Measurements from ENCODE around the gene CYB5R4. TPM values are rescaled to one million over a fixed set of nuclear protein-coding genes. Genes with fewer than 3 reads are reported as not detected.

CYB5R4 gene
- total RNA-seq, 1 experiment from 2014 or later, result 24.0 TPM

DNA sequence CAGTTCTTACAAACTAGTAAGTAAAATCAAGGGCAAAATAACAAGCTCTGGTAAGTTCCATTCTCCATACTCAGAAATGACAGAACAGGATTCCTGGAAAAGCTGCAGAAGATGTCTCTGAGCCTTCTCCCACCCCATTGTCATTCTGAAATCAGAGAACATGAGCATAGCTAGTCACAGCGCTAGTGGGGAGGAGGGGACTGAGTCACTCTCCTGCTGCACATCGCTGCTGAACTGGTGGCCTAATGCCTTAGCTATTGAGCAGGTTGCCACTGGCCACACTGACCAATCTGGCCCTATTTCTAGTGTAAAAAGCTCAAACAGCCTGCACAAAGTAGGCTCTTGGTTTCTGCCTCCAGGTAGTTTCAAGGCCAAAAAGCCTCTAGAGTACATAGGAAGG, 32.4 kb upstream of the CYB5R4 start:
- DNase-seq (ENCODE audit: low read depth, low spot score), result no peak
- H3K27me3 ChIP-seq (ENCODE audit: insufficient read depth, low read length), result no peaks in the 10 kb centered on the region
- CTCF ChIA-PET, result no interaction called here

More for the DNA sequence above, 32.4 kb upstream of the CYB5R4 start:
- Histone ChIP-seq H3K4me3 (replicated peaks in 1 of 2; ENCODE audit: low read depth in 1 of 2, low read length in 2 of 2) (no peak overlapping the region), H3K4me2 (ENCODE audit: low read length) (no peak overlapping the region), H3K9me3 (ENCODE audit: control insufficient read depth in 1 of 2, insufficient read depth in 1 of 2, low read depth in 1 of 2, low read length in 2 of 2) (no peaks in the 10 kb centered on the region), H2AFZ (ENCODE audit: low read depth, low read length, poor library complexity, severe bottlenecking) (no peak overlapping the region), H3K79me2 (ENCODE audit: insufficient read depth, low read length) (no peaks in the 10 kb centered on the region), H3K27ac (ENCODE audit: low read depth, low read length) (no peak overlapping the region), H3K9ac (ENCODE audit: low read length) (no peak overlapping the region), H3K9me2 (ENCODE audit: insufficient read depth) (no peaks in the 10 kb centered on the region), H3K4me1 (ENCODE audit: control insufficient read depth in 1 of 2, insufficient read depth in 2 of 2, low read length in 2 of 2) (peaks cover 3 to 7% of the 10 kb centered on the region in 2 experiments; a peak in 2 of 4 replicates), H3K36me3 (ENCODE audit: control insufficient read depth in 1 of 2, insufficient read depth in 2 of 2, low read length in 2 of 2) (no peaks in the 10 kb centered on the region), H4K20me1 (ENCODE audit: insufficient read depth) (no peaks in the 10 kb centered on the region)
- TF ChIP-seq EGR1 (IDR thresholded peaks at IDR 0.05; ENCODE audit: low read depth) (no peak), FOSL1 (IDR thresholded peaks at IDR 0.05; ENCODE audit: low read depth) (no peak), ATF3 (IDR thresholded peaks at IDR 0.05) (no peak), SIN3A (IDR thresholded peaks at IDR 0.05; ENCODE audit: low read depth) (no peak), POLR2A (IDR thresholded peaks at IDR 0.05; ENCODE audit: borderline replicate concordance, extremely low read depth, insufficient read depth, insufficient read length) (no peak), CBX3 (IDR thresholded peaks at IDR 0.05; ENCODE audit: low read depth) (no peak), EZH2 (IDR thresholded peaks at IDR 0.05) (no peak), MAX (IDR thresholded peaks at IDR 0.05) (no peak), EZH2phosphoT487 (IDR thresholded peaks at IDR 0.05; ENCODE audit: borderline replicate concordance) (no peak), TCF7L2 (IDR thresholded peaks at IDR 0.05; ENCODE audit: borderline replicate concordance, extremely low read depth, insufficient read depth, insufficient read length) (no peak), YY1 (IDR thresholded peaks at IDR 0.05; ENCODE audit: extremely low read depth, insufficient replicate concordance, low read depth, low read length) (no peak), SP1 (IDR thresholded peaks at IDR 0.05; ENCODE audit: low read depth) (no peak), ELF1 (IDR thresholded peaks at IDR 0.05; ENCODE audit: borderline replicate concordance, low read depth) (no peak), ZFX (IDR thresholded peaks at IDR 0.05) (no peak), SRF (IDR thresholded peaks at IDR 0.05; ENCODE audit: low read depth) (no peak), RAD21 (IDR thresholded peaks at IDR 0.05; ENCODE audit: low read depth) (no peak), CEBPB (IDR thresholded peaks at IDR 0.05; ENCODE audit: low read depth) (no peak), ZNF274 (IDR thresholded peaks at IDR 0.05; ENCODE audit: low read depth, low read length) (no peak)
- TF ChIP-seq, protein P1, sequence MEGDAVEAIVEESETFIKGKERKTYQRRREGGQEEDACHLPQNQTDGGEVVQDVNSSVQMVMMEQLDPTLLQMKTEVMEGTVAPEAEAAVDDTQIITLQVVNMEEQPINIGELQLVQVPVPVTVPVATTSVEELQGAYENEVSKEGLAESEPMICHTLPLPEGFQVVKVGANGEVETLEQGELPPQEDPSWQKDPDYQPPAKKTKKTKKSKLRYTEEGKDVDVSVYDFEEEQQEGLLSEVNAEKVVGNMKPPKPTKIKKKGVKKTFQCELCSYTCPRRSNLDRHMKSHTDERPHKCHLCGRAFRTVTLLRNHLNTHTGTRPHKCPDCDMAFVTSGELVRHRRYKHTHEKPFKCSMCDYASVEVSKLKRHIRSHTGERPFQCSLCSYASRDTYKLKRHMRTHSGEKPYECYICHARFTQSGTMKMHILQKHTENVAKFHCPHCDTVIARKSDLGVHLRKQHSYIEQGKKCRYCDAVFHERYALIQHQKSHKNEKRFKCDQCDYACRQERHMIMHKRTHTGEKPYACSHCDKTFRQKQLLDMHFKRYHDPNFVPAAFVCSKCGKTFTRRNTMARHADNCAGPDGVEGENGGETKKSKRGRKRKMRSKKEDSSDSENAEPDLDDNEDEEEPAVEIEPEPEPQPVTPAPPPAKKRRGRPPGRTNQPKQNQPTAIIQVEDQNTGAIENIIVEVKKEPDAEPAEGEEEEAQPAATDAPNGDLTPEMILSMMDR (IDR thresholded peaks at IDR 0.05 in 2 of 3, conservative IDR thresholded peaks at IDR 0.05 in 1 of 3; ENCODE audit: borderline replicate concordance in 1 of 3, insufficient read depth in 1 of 3, low read depth in 2 of 3, low read length in 2 of 3), result no peak
- POLR2A ChIA-PET, result no interaction called here
- intact Hi-C loops (cut with micrococcal nuclease), result no loop called here
- RAD21 ChIA-PET (ENCODE audit: low non-redundant PET in 1 of 2, low total read pairs in 2 of 2, uncharacterized antibody in 2 of 2, unreplicated experiment in 2 of 2), result no interaction called here
- ATAC-seq, result no peak
- BruUV-seq (replicated peaks), result no TSS peak

Measured in HCT116 (cell line).